Transverse colon (tissue), 4 donors: ENCODE data around the gene GPR162. TPM values are rescaled to one million over a fixed set of nuclear protein-coding genes. Genes with fewer than 3 reads are reported as not detected.
"Not testable (repeated sequence)": the region's sequence is repeated elsewhere in the genome, so short reads cannot be mapped to it uniquely, and the experiment has no call there.

Experiments
- DNase-seq: peaks from one replicate; pipeline ENCODE4 v3.0.0-alpha.2; 2019
- H3K27ac ChIP-seq, 4 donors: fragments of 200-600 bp; sonication (generic); 2 replicates each; pipeline ENCODE4 v1.5.1; 2016 to 2018; ENCODE audit warnings: inconsistent platforms in 4 of 4
- H3K27me3 ChIP-seq: fragments of 200-600 bp; sonication (generic); 2 replicates; pipeline ENCODE4 v1.5.1; 2017; ENCODE audit warnings: inconsistent platforms
- H3K36me3 ChIP-seq, 4 donors: fragments of 200-600 bp; sonication (generic); 2 replicates each; pipeline ENCODE4 v1.5.1; 2017 to 2019; ENCODE audit warnings: inconsistent platforms in 4 of 4
- H3K4me1 ChIP-seq, 4 donors: fragments of 200-600 bp; sonication (generic); 2 replicates each; pipeline ENCODE4 v1.5.1; 2017 to 2020; ENCODE audit warnings: inconsistent platforms in 4 of 4
- H3K4me3 ChIP-seq, 4 donors: fragments of 200-600 bp; sonication (generic); 1 replicate in 1 of 4; 2 replicates in 3 of 4; pipeline versions ENCODE4 v1.5.1 to v1.6.1; 2017 to 2019; ENCODE audit warnings: inconsistent platforms in 4 of 4
- H3K9me3 ChIP-seq, 2 donors: fragments of 200-600 bp; sonication (generic); 2 replicates each; pipeline ENCODE4 v1.5.1; 2017 to 2019; ENCODE audit warnings: inconsistent platforms in 2 of 2
- CTCF ChIP-seq, 5 experiments: fragments of 200-600 bp in 3 of 5; fragments of 450-650 bp in 2 of 5; sonication (generic) in 3 of 5; IDR thresholded peaks; 1 replicate in 2 of 5; 2 replicates in 3 of 5; pipeline ENCODE4 v1.5.1; 2016 to 2017; ENCODE audit warnings: antibody characterized with exemption in 5 of 5, inconsistent platforms in 3 of 5, mild to moderate bottlenecking in 2 of 5, moderate library complexity in 1 of 5
- EP300 ChIP-seq: sonication (generic); formaldehyde crosslinking; IDR thresholded peaks from one replicate; pipeline ENCODE4 v1.6.1; 2017; ENCODE audit warnings: antibody characterized with exemption, low read depth
- POLR2A ChIP-seq: fragments of 450-650 bp; IDR thresholded peaks from one replicate; pipeline ENCODE4 v1.6.1; 2016; ENCODE audit warnings: antibody characterized with exemption, mild to moderate bottlenecking, moderate library complexity
- POLR2AphosphoS5 ChIP-seq, 3 donors: sonication (generic); formaldehyde crosslinking; IDR thresholded peaks; one replicate each; pipeline ENCODE4 v1.6.1; 2016; ENCODE audit warnings: antibody characterized with exemption in 3 of 3
- WGBS, 2 donors: methylation state at CpG; one replicate each; pipeline ENCODE4 v1.1.5; 2018; ENCODE audit warnings: low coverage in 1 of 2; 5-methylcytosine and 5-hydroxymethylcytosine counted together
- in situ Hi-C, 4 donors: fragments of 200-750 bp; cut with MboI; loops; one replicate each; pipeline versions ENCODE4 v1.15.0 to v1.15.1; 2017; ENCODE audit warnings: low sequenced_read_pairs in 3 of 4, low pct_ligation_motif_present in 1 of 4, low pct_unique_long_range_greater_than_20kb in 1 of 4
- intact Hi-C: fragments of 100-400 bp; cut with DNase I; formaldehyde crosslinking; loops from one replicate; pipeline ENCODE4 v1.15.1; 2023; ENCODE audit warnings: low total_unique reads
- total RNA-seq, 4 donors: library from RNA; depleted of rRNA; stranded (reverse); fragments of >200 nt; gene quantifications; one replicate each; pipeline ENCODE4 v1.1.0, GENCODE V29; 2016

Gene GPR162
- total RNA-seq, 4 donors from 2014 or later, result 3.0 to 6.4 (median 3.1) TPM; not detected in 1

DNA sequence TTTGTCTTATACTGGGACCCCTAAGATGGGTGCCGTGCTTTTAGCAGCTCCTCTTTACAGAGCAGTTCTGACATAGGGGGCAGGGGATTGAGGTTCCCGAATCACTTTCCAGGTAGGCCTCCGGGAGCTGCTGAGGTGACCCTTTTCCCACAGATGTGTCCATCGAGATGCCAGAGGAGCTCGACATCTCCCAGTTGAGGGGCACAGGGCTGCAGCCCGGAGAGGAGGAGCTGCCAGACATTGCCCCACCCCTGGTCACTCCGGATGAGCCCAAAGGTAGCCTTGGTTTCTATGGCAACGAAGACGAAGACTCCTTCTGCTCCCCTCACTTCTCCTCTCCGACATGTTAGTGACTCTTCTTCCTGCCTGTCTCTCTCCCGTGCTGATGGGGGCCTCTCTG is 41.4 kb downstream of the GPR162 start:
- WGBS, 2 donors, result 94 to 98% methylated on average over 3 to 11 of the region's 11 CpGs
- H3K36me3 ChIP-seq, result peaks cover 0 to 51% (median 20%) of the 10 kb centered on the region in 4 donors

DNA sequence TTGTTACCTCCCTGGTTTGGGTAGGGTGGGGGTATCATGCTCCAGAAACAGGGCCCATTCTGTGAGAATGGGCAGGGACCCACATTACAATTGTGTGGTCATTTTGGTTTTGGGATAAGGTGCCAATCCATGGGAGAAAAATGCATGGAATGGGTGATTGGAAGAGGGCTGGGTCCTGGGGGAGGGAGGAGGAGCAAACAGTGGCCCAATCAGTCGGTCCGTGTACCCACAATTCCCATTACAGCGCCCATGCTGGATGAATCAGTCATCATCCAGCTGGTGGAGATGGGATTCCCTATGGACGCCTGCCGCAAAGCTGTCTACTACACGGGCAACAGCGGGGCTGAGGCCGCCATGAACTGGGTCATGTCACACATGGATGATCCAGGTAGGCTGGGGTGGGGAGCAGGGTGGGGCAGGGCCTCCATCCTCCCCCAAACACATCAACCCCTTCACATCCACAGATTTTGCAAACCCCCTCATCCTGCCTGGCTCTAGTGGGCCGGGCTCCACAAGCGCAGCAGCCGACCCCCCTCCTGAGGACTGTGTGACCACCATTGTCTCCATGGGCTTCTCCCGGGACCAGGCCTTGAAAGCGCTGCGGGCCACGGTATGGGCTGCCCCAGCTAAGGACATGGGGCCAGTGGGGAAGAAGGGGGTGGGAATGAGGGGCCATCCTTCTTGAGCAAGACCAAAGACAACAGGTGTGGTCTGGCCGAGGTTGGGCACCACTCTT is 42.1 kb downstream of the GPR162 start:
- no peak for TF ChIP-seq POLR2AphosphoS5 (IDR thresholded peaks at IDR 0.05)
- TF ChIP-seq EP300, result no peak
- TF ChIP-seq POLR2A, result no peak
- no peak for TF ChIP-seq CTCF (IDR thresholded peaks at IDR 0.05)
- Histone ChIP-seq H3K4me1 (peaks cover 5 to 15% (median 12%) of the 10 kb centered on the region in 4 donors), H3K9me3 (no peaks in the 10 kb centered on the region), H3K4me3 (no peak overlapping the region), H3K36me3 (peaks cover 0 to 44% (median 16%) of the 10 kb centered on the region in 4 donors), H3K27me3 (no peaks in the 10 kb centered on the region), H3K27ac (no peak overlapping the region)
- in situ Hi-C loops (no loop called here), intact Hi-C loops (no loop called here)
- WGBS, 2 donors, result 94% methylated on average over 16 of the region's 16 CpGs; no CpG with 5 or more reads in 1 of the 2 donors
- no peak for DNase-seq

More for the DNA sequence above, 41.4 kb downstream of the GPR162 start:
- TF ChIP-seq CTCF (IDR thresholded peaks at IDR 0.05), result no peak
- TF ChIP-seq POLR2A, result no peak
- TF ChIP-seq EP300, result no peak
- no peak for TF ChIP-seq POLR2AphosphoS5 (IDR thresholded peaks at IDR 0.05)
- DNase-seq, result no peak
- intact Hi-C loops, result no loop called here
- H3K27ac ChIP-seq, result no peak overlapping the region
- no peaks in the 10 kb centered on the region for H3K9me3 ChIP-seq
- H3K4me1 ChIP-seq, result peaks cover 0 to 8% (median 6%) of the 10 kb centered on the region in 4 donors
- no peak overlapping the region for H3K4me3 ChIP-seq
- no peaks in the 10 kb centered on the region for H3K27me3 ChIP-seq
- in situ Hi-C loops, result no loop called here

DNA sequence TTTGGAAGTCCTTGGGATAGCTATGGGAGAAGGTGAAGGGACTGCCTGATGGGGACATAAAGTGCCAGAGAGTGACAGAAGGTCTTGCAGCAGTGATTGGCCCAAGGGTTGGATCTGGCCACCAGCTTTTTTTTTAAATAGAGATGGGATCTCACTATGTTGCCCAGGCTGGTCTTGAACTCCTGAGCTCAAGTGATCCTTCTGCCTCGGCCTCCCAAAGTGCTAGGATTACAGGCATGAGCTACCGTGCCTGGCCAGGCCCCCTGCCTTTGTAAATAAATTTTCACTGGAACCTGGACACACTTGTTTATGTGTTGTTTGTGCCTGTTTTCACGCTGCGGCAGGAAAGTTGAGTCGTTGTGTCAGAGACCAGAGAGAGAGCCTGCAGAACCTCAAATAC is 43.7 kb downstream of the GPR162 start:
- 92% methylated on average over 5 of the region's 5 CpGs; no CpG with 5 or more reads in 1 of the 2 donors for WGBS, 2 donors
- Histone ChIP-seq H3K36me3 (peaks cover 0 to 31% (median 12%) of the 10 kb centered on the region in 4 donors), H3K4me1 (peaks cover 11 to 27% (median 24%) of the 10 kb centered on the region in 4 donors)
- in situ Hi-C loops, intact Hi-C loops, H3K9me3 ChIP-seq, H3K4me3 ChIP-seq, DNase-seq, H3K27me3 ChIP-seq, H3K27ac ChIP-seq: not testable (repeated sequence)

DNA sequence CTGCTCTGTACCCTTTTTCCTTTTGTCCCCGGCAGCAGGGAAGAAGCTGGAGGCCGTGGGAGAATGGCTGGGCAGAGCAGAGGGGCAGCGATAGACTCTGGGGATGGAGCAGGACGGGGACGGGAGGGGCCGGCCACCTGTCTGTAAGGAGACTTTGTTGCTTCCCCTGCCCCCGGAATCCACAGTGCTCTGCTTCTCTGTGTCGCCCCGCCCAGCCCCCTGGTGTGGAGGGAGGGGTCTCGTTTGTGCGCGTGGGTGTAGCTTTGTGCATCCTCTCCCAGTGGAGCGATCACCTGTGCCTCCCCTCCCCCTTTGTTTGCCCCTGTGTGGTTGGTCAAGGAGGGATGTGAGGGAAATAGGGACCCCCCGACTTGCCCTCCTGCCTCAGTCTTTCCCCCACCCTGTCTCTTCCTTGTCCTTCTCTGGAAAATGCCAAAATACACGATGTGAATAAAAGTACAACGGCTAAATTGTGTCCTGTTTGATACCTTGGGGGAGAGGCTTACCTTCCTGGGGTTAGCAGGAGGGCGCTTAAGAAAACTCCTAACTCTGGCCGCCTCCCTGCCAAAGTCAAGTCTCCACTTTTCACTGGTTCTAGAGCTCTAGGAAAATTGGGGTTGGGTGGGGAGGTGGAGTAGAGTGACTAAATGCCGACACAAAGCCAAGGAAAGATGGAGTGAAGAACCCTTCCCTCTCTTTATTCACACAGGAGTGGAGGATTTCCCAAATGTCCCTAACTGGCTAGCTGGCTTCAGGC is 44.7 kb downstream of the GPR162 start:
- Histone ChIP-seq H3K4me1 (peaks cover 16 to 37% (median 31%) of the 10 kb centered on the region in 4 donors), H3K9me3 (no peaks in the 10 kb centered on the region), H3K4me3 (peak overlapping the region in 2 of 4 donors; percentile 93 to 99), H3K27me3 (no peaks in the 10 kb centered on the region), H3K36me3 (peaks cover 0 to 30% (median 9%) of the 10 kb centered on the region in 4 donors), H3K27ac (peak overlapping the region; percentile 97 to 99 (median 98))
- in situ Hi-C loops, result no loop called here
- WGBS, 2 donors, result 76 to 82% methylated on average over 4 to 19 of the region's 19 CpGs
- TF ChIP-seq CTCF (IDR thresholded peaks at IDR 0.05) (no peak), POLR2AphosphoS5 (IDR thresholded peaks at IDR 0.05) (no peak), POLR2A (no peak), EP300 (no peak)
- no peak for DNase-seq
- intact Hi-C loops, result loop anchor here (2.0 kb wide), 1 partner anchor 242 kb away; the partner anchor contains the start of gene C1RL
